ENCODE data around the gene IL11. TPM values are rescaled to one million over a fixed set of nuclear protein-coding genes. Genes with fewer than 3 reads are reported as not detected.

IL11 gene
- total RNA-seq, 6 experiments from 2014 or later: not detected

DNA sequence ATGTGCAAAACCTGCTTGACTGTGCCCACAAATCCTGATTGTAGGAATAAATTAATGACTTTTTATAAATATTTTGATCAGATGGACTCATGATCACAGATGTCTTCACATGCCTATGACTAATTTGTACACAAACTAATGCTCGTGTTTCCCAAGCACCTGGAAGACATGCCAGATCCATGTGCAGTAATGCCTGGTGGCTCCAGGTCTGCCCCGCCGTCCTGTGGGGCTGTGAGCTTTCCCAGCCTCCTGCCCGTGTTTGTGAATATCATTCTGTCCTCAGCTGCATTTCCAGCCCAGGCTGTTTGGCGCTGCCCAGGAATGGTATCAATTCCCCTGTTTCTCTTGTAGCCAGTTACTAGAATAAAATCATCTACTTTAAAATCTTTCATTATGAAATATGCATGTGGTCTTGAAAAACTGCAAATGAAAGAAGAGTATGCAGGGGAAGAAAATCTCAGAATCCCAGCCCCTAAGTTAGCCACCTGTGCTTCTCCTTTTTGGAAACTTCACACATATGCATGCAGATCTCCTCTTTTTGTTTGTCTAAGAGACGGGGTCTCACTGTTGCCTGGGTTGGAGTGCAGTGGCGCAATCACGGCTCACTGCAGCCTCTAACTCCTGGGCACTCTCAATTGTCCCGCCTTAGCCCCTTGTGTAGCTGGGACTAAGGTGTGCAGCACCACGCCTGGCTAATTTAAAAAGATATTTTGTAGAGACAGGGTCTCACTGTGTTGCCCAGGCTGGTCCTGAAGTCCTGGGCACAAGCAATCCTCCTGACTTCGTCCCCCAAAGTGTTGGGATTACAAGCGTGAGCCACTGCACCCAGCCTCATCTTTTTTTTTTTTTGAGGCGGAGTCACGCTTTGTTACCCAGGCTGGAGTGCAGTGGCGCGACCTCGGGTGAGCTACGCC lies 21.7 kb upstream of the IL11 start:
- H3K4me1 ChIP-seq: peaks cover 0 to 15% (median 7%) of the 10 kb centered on the region in 4 donors
- intact Hi-C loops (cut with DNase I): no loop called here
- no peak for TF ChIP-seq POLR2A (IDR thresholded peaks at IDR 0.05)
- TF ChIP-seq, protein P1, sequence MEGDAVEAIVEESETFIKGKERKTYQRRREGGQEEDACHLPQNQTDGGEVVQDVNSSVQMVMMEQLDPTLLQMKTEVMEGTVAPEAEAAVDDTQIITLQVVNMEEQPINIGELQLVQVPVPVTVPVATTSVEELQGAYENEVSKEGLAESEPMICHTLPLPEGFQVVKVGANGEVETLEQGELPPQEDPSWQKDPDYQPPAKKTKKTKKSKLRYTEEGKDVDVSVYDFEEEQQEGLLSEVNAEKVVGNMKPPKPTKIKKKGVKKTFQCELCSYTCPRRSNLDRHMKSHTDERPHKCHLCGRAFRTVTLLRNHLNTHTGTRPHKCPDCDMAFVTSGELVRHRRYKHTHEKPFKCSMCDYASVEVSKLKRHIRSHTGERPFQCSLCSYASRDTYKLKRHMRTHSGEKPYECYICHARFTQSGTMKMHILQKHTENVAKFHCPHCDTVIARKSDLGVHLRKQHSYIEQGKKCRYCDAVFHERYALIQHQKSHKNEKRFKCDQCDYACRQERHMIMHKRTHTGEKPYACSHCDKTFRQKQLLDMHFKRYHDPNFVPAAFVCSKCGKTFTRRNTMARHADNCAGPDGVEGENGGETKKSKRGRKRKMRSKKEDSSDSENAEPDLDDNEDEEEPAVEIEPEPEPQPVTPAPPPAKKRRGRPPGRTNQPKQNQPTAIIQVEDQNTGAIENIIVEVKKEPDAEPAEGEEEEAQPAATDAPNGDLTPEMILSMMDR (IDR thresholded peaks at IDR 0.05): no peak
- H3K36me3 ChIP-seq: peaks cover 0 to 24% (median 11%) of the 10 kb centered on the region in 4 donors
- WGBS (ENCODE audit: insufficient coverage, low coverage, low lambda C conversion rate, missing lambda C conversion rate): 78% methylated on average over 13 of the region's 18 CpGs
- DNase-seq (no peak), ATAC-seq (peak in 1 of 4 donors; percentile 23)
- H3K27me3 ChIP-seq: no peaks in the 10 kb centered on the region
- no peak overlapping the region for H3K27ac ChIP-seq
- H3K4me3 ChIP-seq: no peak overlapping the region
- H3K9me3 ChIP-seq: no peaks in the 10 kb centered on the region

DNA sequence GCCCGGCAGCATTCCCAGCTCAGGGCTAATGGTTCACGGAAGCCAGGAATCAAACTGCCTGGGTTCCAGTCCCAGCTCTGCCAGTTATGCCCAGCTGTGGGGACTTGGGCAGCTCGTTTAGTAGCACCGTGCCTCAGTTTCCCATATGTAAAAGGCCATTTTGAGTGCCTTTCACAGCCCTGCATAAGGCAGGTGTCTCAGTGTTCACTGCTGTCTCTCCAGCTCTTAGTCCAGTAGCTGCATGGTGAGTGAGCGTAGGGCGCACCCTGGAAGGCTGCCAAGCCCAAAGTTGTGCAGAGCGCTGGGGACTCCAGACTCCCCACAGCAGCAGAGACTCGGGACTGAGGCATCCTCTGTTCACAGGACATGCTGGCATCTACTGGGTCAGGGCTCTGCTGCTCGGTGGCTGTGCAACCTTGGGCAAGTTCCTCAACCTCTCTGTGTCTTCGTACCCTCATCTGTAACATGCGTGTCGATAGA lies 21.0 kb upstream of the IL11 start:
- no peak overlapping the region for H3K27ac ChIP-seq
- no peaks in the 10 kb centered on the region for H3K27me3 ChIP-seq
- WGBS (ENCODE audit: insufficient coverage, low coverage, low lambda C conversion rate, missing lambda C conversion rate): 69% methylated on average over 5 of the region's 12 CpGs
- no peak overlapping the region for H3K4me3 ChIP-seq
- DNase-seq (no peak), ATAC-seq (peak in 1 of 4 donors; percentile 5)
- H3K4me1 ChIP-seq: peaks cover 0 to 22% (median 9%) of the 10 kb centered on the region in 4 donors
- H3K36me3 ChIP-seq: peaks cover 0 to 28% (median 11%) of the 10 kb centered on the region in 4 donors
- TF ChIP-seq, protein P1 (IDR thresholded peaks at IDR 0.05): no peak
- TF ChIP-seq POLR2A (IDR thresholded peaks at IDR 0.05): no peak
- intact Hi-C loops (cut with DNase I): no loop called here
- no peaks in the 10 kb centered on the region for H3K9me3 ChIP-seq

DNA sequence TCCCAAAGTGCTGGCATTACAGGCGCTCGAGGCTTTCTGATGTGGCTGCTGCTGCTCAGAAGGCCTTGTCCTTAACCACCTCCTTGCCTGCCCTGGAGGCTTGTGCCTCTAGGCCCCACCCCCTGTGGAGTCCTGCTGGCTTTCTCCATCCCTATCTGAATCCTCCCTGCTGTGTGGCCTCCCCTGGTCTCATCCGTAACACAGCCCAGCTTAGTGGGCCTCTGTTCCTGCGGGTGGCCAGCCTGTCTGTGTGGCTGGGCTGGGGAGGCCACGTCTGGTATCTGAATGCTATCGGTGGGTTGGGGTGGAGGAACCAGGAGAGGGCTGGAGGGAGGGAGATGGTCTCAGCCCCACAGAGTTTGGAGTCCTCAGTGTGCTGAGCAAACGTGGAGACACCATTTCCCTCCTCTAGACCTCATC lies 20.2 kb upstream of the IL11 start:
- H3K36me3 ChIP-seq: peaks cover 0 to 28% (median 11%) of the 10 kb centered on the region in 4 donors
- H3K27ac ChIP-seq: no peak overlapping the region
- DNase-seq (no peak), ATAC-seq (no peak)
- peaks cover 0 to 22% (median 9%) of the 10 kb centered on the region in 4 donors for H3K4me1 ChIP-seq
- no peaks in the 10 kb centered on the region for H3K9me3 ChIP-seq
- no peak for TF ChIP-seq POLR2A (IDR thresholded peaks at IDR 0.05)
- TF ChIP-seq, protein P1 (IDR thresholded peaks at IDR 0.05): no peak
- intact Hi-C loops (cut with DNase I): no loop called here
- no peak overlapping the region for H3K4me3 ChIP-seq
- no peaks in the 10 kb centered on the region for H3K27me3 ChIP-seq
- WGBS (ENCODE audit: insufficient coverage, low coverage, low lambda C conversion rate, missing lambda C conversion rate): 82% methylated on average over 5 of the region's 7 CpGs

DNA sequence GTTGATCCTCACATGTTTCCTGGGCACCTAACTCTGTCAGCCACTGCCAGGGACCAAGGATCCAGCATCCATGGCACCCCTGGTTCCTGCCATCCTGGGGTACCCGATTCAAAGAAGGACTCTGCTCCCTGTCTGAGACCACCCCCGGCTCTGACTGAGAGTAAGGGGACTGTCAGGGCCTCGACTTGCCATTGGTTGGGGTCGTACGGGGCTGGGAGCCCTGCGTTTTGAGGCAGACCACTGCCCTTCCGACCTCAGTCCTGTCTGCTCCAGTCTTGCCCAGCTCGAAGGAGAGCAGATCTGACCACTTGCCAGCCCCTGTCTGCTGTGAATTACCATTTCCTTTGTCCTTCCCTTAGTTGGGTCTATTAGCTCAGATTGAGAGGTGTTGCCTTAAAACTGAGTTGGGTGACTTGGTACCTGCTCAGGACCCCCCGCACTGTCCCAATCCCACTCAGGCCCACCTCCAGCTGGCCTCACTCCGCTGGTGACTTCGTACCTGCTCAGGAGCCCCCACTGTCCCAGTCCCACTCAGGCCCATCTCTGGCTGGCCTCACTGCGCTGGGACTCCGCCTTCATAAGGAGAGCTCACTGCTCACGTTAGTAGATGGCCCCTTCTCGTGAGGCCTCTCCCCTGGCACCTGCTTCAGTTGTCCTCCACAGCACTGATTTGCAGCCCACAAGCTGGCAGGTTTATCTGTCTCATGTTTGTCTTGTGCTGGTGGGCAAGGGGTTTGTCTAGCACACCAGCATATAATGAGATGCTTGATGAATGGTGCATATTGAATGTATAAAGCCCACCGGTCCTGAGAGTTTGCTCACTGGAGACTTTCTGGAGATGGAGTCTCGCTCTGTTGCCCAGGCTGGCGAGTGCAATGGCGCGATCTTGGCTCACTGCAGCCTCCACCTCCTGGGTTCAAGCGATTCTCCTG lies 19.4 kb upstream of the IL11 start:
- TF ChIP-seq, protein P1 (IDR thresholded peaks at IDR 0.05): no peak
- TF ChIP-seq POLR2A (IDR thresholded peaks at IDR 0.05): no peak
- intact Hi-C loops (cut with DNase I): no loop called here
- Histone ChIP-seq H3K36me3 (peaks cover 0 to 28% (median 11%) of the 10 kb centered on the region in 4 donors), H3K9me3 (no peaks in the 10 kb centered on the region), H3K4me3 (no peak overlapping the region), H3K4me1 (peaks cover 0 to 25% (median 12%) of the 10 kb centered on the region in 4 donors), H3K27me3 (no peaks in the 10 kb centered on the region), H3K27ac (no peak overlapping the region)
- WGBS (ENCODE audit: insufficient coverage, low coverage, low lambda C conversion rate, missing lambda C conversion rate): 84% methylated on average over 15 of the region's 21 CpGs
- no peak for ATAC-seq
- DNase-seq: no peak
